SU-DHL-6 (cell line): ENCODE results near the gene TPM4.

Source experiments
- H2AFZ ChIP-seq: fragments of 200-600 bp; sonication (generic); 2 replicates; pipeline ENCODE4 v1.6.1; 2014; ENCODE audit warnings: low read depth, mild to moderate bottlenecking, moderate library complexity, mixed read lengths, antibody characterized with exemption, low read length; ENCODE audit not compliant: severe bottlenecking
- H3F3A ChIP-seq: fragments of 200-600 bp; shearing (Covaris generic); 2 replicates; pipeline ENCODE4 v1.6.0; 2016; ENCODE audit warnings: antibody characterized with exemption, mild to moderate bottlenecking; ENCODE audit not compliant: insufficient read depth
- H3K27ac ChIP-seq: fragments of 200-600 bp; sonication (generic); 2 replicates; pipeline ENCODE4 v1.5.1; 2016; ENCODE audit warnings: low read depth, mild to moderate bottlenecking, low read length, moderate library complexity, mixed read lengths
- H3K27me3 ChIP-seq: fragments of 200-600 bp; sonication (generic), shearing (Covaris generic); 2 replicates; pipeline ENCODE4 v1.6.0; 2014; ENCODE audit warnings: mild to moderate bottlenecking, low read length
- H3K36me3 ChIP-seq: fragments of 200-600 bp; sonication (generic); 2 replicates; pipeline ENCODE4 v1.6.1; 2014; ENCODE audit warnings: mild to moderate bottlenecking, low read length, mixed read lengths
- H3K4me2 ChIP-seq: fragments of 300-600, 200-600 bp; shearing (Covaris generic), sonication (generic); 2 replicates; pipeline ENCODE4 v1.6.0; 2014; ENCODE audit warnings: low read length, low read depth, mild to moderate bottlenecking; ENCODE audit not compliant: poor library complexity, severe bottlenecking
- H3K4me3 ChIP-seq: fragments of 200-600 bp; sonication (generic); 2 replicates; pipeline ENCODE4 v1.5.1; 2014; ENCODE audit warnings: antibody characterized with exemption, low read length, mild to moderate bottlenecking, mixed read lengths; ENCODE audit not compliant: insufficient read depth, poor library complexity, severe bottlenecking
- H3K79me2 ChIP-seq: fragments of 200-600 bp; sonication (generic); 2 replicates; pipeline ENCODE4 v1.6.1; 2014; ENCODE audit warnings: mild to moderate bottlenecking, low read length, moderate library complexity; ENCODE audit not compliant: insufficient read depth
- H3K9ac ChIP-seq: fragments of 200-600 bp; sonication (generic); 2 replicates; pipeline ENCODE4 v1.7.0; 2014; ENCODE audit warnings: mild to moderate bottlenecking, low read length
- H3K9me2 ChIP-seq: fragments of 200-600 bp; sonication (generic); replicated peaks from 2 replicates; pipeline ENCODE4 v1.6.1; 2014; ENCODE audit warnings: low read length; ENCODE audit not compliant: insufficient read depth
- H3K9me3 ChIP-seq: fragments of 200-600 bp; sonication (generic); 2 replicates; pipeline ENCODE4 v1.6.1; 2014; ENCODE audit warnings: low read length, mixed read lengths; ENCODE audit not compliant: insufficient read depth
- H4K20me1 ChIP-seq: fragments of 200-600 bp; sonication (generic); 2 replicates; pipeline ENCODE4 v1.6.1; 2014; ENCODE audit warnings: low read depth, mild to moderate bottlenecking, antibody characterized with exemption, low read length, moderate library complexity, mixed read lengths
- EZH2phosphoT487 ChIP-seq: fragments of 200-600 bp; sonication (generic), shearing (Covaris generic); conservative IDR thresholded peaks from 2 replicates; pipeline ENCODE4 v1.6.1; 2018; ENCODE audit warnings: mild to moderate bottlenecking, antibody characterized with exemption, low read length, moderate library complexity, mixed read lengths
- TF ChIP-seq, protein P1 (sequence below): fragments of 200-600 bp; sonication (generic); IDR thresholded peaks from one replicate; pipeline ENCODE4 v1.5.1; 2017; ENCODE audit warnings: antibody characterized with exemption, mild to moderate bottlenecking, low read length, moderate library complexity; ENCODE audit not compliant: insufficient read depth, poor library complexity, severe bottlenecking

The TPM4 gene

DNA sequence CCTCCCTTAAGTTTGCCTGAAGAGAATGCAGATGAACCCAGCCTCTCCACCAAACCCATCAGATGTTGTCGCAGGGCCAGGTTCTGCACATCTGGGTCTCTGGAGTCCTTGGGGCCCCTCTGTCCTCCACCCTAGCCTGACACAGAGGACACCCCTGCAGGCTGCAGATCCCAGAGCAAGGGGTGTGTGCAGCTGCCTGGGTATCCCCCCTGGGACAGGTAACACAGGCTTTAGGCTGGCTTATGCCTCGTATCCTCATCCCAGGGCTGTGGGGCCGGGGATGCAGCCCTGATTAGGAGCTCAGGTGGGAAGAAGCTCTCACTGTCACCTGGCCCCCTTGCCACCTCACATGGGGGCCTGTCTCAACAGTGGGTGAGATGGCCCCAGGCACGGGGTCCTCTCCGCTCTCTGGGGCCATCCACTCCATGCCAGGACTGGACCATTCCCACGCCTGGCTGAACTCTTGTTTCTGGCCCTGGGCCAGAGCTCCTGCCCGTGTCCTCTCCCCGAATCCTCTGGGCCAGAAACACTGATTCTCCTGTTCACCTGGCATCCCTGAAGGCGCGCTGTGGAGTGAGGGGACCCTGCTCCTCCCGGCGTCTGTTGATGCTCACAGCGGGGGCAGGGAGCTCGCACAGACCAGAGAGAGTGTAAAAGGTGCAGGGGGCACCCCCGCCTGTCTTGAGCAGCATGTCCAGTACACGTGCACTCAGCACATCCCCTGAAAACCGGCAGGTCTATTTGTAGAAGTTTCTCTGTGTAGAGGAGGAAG is 38.7 kb upstream of the TPM4 start:
- no peaks in the 10 kb centered on the region for H3K79me2 ChIP-seq
- TF ChIP-seq EZH2phosphoT487, result no peak
- TF ChIP-seq, protein P1, sequence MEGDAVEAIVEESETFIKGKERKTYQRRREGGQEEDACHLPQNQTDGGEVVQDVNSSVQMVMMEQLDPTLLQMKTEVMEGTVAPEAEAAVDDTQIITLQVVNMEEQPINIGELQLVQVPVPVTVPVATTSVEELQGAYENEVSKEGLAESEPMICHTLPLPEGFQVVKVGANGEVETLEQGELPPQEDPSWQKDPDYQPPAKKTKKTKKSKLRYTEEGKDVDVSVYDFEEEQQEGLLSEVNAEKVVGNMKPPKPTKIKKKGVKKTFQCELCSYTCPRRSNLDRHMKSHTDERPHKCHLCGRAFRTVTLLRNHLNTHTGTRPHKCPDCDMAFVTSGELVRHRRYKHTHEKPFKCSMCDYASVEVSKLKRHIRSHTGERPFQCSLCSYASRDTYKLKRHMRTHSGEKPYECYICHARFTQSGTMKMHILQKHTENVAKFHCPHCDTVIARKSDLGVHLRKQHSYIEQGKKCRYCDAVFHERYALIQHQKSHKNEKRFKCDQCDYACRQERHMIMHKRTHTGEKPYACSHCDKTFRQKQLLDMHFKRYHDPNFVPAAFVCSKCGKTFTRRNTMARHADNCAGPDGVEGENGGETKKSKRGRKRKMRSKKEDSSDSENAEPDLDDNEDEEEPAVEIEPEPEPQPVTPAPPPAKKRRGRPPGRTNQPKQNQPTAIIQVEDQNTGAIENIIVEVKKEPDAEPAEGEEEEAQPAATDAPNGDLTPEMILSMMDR, result no peak

DNA sequence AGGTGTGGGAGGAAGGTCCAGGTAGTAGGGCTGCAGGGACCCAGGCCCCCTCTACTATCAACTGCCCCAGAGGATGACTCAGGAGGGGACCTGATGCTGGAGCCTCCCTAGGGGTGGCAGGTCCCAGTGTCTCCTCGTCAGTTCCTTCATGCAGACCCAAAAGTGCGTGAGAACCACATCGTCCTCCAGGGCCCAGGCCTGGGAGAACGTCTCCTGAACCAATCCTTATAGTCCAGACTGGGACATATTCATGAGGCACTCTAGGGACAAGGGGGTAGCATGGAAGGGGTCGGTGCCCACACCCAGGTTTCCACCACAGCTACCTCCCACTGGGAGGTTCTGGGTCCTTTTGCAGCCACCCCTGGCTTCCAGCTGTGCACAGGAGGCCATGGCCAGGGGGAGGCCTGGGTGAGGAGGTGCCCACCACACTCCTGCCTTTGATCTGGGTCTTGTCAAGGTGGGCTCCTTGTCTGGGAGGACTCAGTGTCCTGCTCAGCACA is 38.0 kb upstream of the TPM4 start:
- TF ChIP-seq, protein P1, result no peak
- TF ChIP-seq EZH2phosphoT487, result no peak

More for the DNA sequence above, 38.7 kb upstream of the TPM4 start:
- Histone ChIP-seq H3K27me3 (no peaks in the 10 kb centered on the region), H4K20me1 (no peaks in the 10 kb centered on the region), H3K36me3 (no peaks in the 10 kb centered on the region), H3F3A (no peaks in the 10 kb centered on the region), H3K9ac (no peak overlapping the region), H3K9me2 (no peaks in the 10 kb centered on the region), H3K4me3 (no peak overlapping the region), H2AFZ (no peak overlapping the region), H3K4me2 (no peak overlapping the region), H3K27ac (no peak overlapping the region), H3K9me3 (no peaks in the 10 kb centered on the region)

DNA sequence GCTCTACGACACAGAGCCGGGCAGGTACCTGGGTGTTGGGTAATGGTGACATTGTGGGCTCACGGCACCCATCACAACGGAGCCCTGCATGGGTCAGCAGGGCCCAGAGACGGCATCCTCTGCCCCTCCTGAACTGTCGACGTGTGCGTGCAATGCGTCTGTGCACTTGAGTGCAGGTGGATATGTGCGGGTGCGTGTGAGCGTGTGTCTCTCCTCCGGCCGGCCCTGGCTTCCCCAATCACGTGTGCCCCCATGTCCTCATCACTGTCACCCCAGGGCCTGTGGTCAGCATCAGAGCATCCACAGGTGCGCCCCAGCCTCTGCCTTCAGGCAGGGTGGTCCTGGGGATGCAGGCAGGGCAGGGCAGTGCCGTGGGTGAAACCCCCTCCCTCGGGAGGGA is 37.2 kb upstream of the TPM4 start:
- Histone ChIP-seq H4K20me1 (no peaks in the 10 kb centered on the region), H3K79me2 (no peaks in the 10 kb centered on the region), H3K27me3 (no peaks in the 10 kb centered on the region), H3K9me3 (no peaks in the 10 kb centered on the region), H3F3A (no peaks in the 10 kb centered on the region), H2AFZ (no peak overlapping the region), H3K4me3 (no peak overlapping the region), H3K4me2 (no peak overlapping the region), H3K27ac (no peak overlapping the region), H3K9ac (no peak overlapping the region), H3K9me2 (no peaks in the 10 kb centered on the region), H3K36me3 (no peaks in the 10 kb centered on the region)
- TF ChIP-seq, protein P1, result no peak
- TF ChIP-seq EZH2phosphoT487, result no peak

More for the DNA sequence above, 38.0 kb upstream of the TPM4 start:
- no peaks in the 10 kb centered on the region for H4K20me1 ChIP-seq
- H3K4me2 ChIP-seq, result no peak overlapping the region
- no peak overlapping the region for H3K27ac ChIP-seq
- no peaks in the 10 kb centered on the region for H3F3A ChIP-seq
- H3K9ac ChIP-seq, result no peak overlapping the region
- no peaks in the 10 kb centered on the region for H3K9me3 ChIP-seq
- no peaks in the 10 kb centered on the region for H3K27me3 ChIP-seq
- no peaks in the 10 kb centered on the region for H3K9me2 ChIP-seq
- H3K36me3 ChIP-seq, result no peaks in the 10 kb centered on the region
- H3K79me2 ChIP-seq, result no peaks in the 10 kb centered on the region
- H3K4me3 ChIP-seq, result no peak overlapping the region
- H2AFZ ChIP-seq, result no peak overlapping the region
